Pancreas (tissue), 10 donors: ENCODE results near the gene SCNM1. TPM values are rescaled to one million over a fixed set of nuclear protein-coding genes. Genes with fewer than 3 reads are reported as not detected.

ENCODE experiments used
- ATAC-seq, 4 donors: fragments of 200-7000 bp; cut with Tn5 transposase; one replicate each; pipeline versions ENCODE4 v1.8.0 to v1.9.1; 2020; ENCODE audit warnings: mild to moderate bottlenecking in 4 of 4, moderate library complexity in 4 of 4
- DNase-seq, 6 donors: peaks; one replicate each; pipeline ENCODE4 v3.0.0-alpha.2; 2020
- FAIRE-seq: peaks from 2 replicates; lab custom pipeline; 2012; peaks lifted over from hg19 to GRCh38; lab: Jason Lieb, UNC
- H3K27ac ChIP-seq, 4 donors: fragments of 200-600 bp; sonication (generic); 1 replicate in 3 of 4; 2 replicates in 1 of 4; pipeline versions ENCODE4 v1.5.0 to v1.8.0; 2020
- H3K27me3 ChIP-seq, 4 donors: fragments of 200-600 bp; one replicate each; pipeline ENCODE4 v1.8.0; 2021
- H3K36me3 ChIP-seq, 3 donors: fragments of 200-600 bp; sonication (generic) in 1 of 3; one replicate each; pipeline versions ENCODE4 v1.5.0 to v1.8.0; 2020 to 2021
- H3K4me1 ChIP-seq, 3 donors: fragments of 200-600 bp; one replicate each; pipeline ENCODE4 v1.8.0; 2021
- H3K4me3 ChIP-seq, 4 donors: fragments of 200-600 bp; sonication (generic) in 2 of 4; one replicate each; pipeline versions ENCODE4 v1.5.0 to v1.8.0; 2020 to 2021
- H3K9me3 ChIP-seq, 4 donors: fragments of 200-600 bp; one replicate each; pipeline ENCODE4 v1.8.0; 2021
- CTCF ChIP-seq, 4 donors: fragments of 200-600 bp; sonication (generic) in 3 of 4; IDR thresholded peaks; one replicate each; pipeline versions ENCODE4 v1.5.0 to v1.8.0; 2021; ENCODE audit warnings: antibody characterized with exemption in 4 of 4
- WGBS, 2 donors: extraction: QIAGEN DNeasy Blood & Tissue Kit; methylation state at CpG; one replicate each; pipeline ENCODE4 v1.1.7; 2013; 5-methylcytosine and 5-hydroxymethylcytosine counted together
- intact Hi-C, 3 donors: fragments of 100-400 bp; cut with DNase I; formaldehyde crosslinking; loops; one replicate each; pipeline versions ENCODE4 v1.11.1 to v1.14.2; 2022
- polyA plus RNA-seq, 2 donors: library from polyadenylated mRNA; stranded (reverse); fragments of 200-250 nt; gene quantifications; one replicate each; pipeline ENCODE4 v1.2.3, GENCODE V29; 2013
- total RNA-seq, 6 donors: library from RNA; stranded (reverse); fragmentation: NEBNext Ultra II Directional in 4 of 6; extraction: Animal tissue kit (Norgen Biotek cat#: 25700) in 4 of 6; gene quantifications; one replicate each; pipeline versions ENCODE4 v1.2.1 to v1.2.4, GENCODE V29; 2021 to 2023
- donor health status: healthy with polysubstance abuse.
- donor health status: DM: no; HTN: no; CAD: no; lungs with moderate emphysema.
- donor health status: DM: no; HTN: no; CAD: no.
- donor health status: control.
- donor health status: control.
- donor health status: Bipolar disorder and iron deficiency.
- donor health status: DM: yes; HTN: yes; CAD: no.
- donor health status: DM: no; HTN: no; CAD: no.
- donor health status: DM: no; HTN: no; CAD: no.
- donor health status: DM: yes; HTN: yes; CAD: no.

SCNM1 gene
- total and polyA plus RNA-seq, 8 donors: 7.7 to 33.7 (median 11.2) TPM

- 94 to 96% methylated on average over 7 of the region's 7 CpGs for WGBS, 2 donors
- Histone ChIP-seq H3K27ac (no peak overlapping the region), H3K27me3 (peaks cover 0 to 8% (median 0%) of the 10 kb centered on the region in 4 donors)
Measured at GRCh38 chr1:151134991-151135390, 31.0 kb upstream of the SCNM1 start.

GRCh38 chr1:151135433-151136385 is 30.2 kb upstream of the SCNM1 start:
- Histone ChIP-seq H3K27ac (no peak overlapping the region), H3K4me3 (no peak overlapping the region), H3K4me1 (no peaks in the 10 kb centered on the region), H3K27me3 (peaks cover 0 to 8% (median 0%) of the 10 kb centered on the region in 4 donors), H3K9me3 (no peaks in the 10 kb centered on the region), H3K36me3 (no peaks in the 10 kb centered on the region)
- intact Hi-C loops: no loop called here
- WGBS, 2 donors: 87 to 90% methylated on average over 12 of the region's 12 CpGs
- no peak for TF ChIP-seq CTCF (IDR thresholded peaks at IDR 0.05)
- no peak for DNase-seq
- no peak for ATAC-seq
- no peak for FAIRE-seq

More at GRCh38 chr1:151134991-151135390, 31.0 kb upstream of the SCNM1 start:
- no peaks in the 10 kb centered on the region for H3K9me3 ChIP-seq
- intact Hi-C loops: no loop called here
- H3K36me3 ChIP-seq: no peaks in the 10 kb centered on the region
- ATAC-seq: no peak
- H3K4me1 ChIP-seq: no peaks in the 10 kb centered on the region
- DNase-seq: no peak
- no peak for FAIRE-seq
- no peak for TF ChIP-seq CTCF (IDR thresholded peaks at IDR 0.05)
- H3K4me3 ChIP-seq: no peak overlapping the region

GRCh38 chr1:151137789-151138188 is 28.2 kb upstream of the SCNM1 start:
- 94 to 97% methylated on average over 7 of the region's 7 CpGs for WGBS, 2 donors
- intact Hi-C loops: no loop called here
- no peak for FAIRE-seq

GRCh38 chr1:151142411-151143056 is 23.4 kb upstream of the SCNM1 start:
- Histone ChIP-seq H3K4me3 (no peak overlapping the region), H3K27ac (no peak overlapping the region), H3K36me3 (no peaks in the 10 kb centered on the region), H3K4me1 (peaks cover 0 to 6% (median 0%) of the 10 kb centered on the region in 3 donors), H3K27me3 (no peaks in the 10 kb centered on the region), H3K9me3 (no peaks in the 10 kb centered on the region)
- WGBS, 2 donors: 74 to 78% methylated on average over 5 of the region's 5 CpGs
- intact Hi-C loops: loop anchor here in 1 of 3 donors (5.0 kb wide), 1 partner anchor 50 kb away; no protein-coding TSS in a partner anchor
- no peak for TF ChIP-seq CTCF (IDR thresholded peaks at IDR 0.05)
- DNase-seq (no peak), FAIRE-seq (no peak), ATAC-seq (no peak)

More at GRCh38 chr1:151137789-151138188, 28.2 kb upstream of the SCNM1 start:
- no peaks in the 10 kb centered on the region for H3K9me3 ChIP-seq
- H3K27me3 ChIP-seq: no peaks in the 10 kb centered on the region
- no peak for TF ChIP-seq CTCF (IDR thresholded peaks at IDR 0.05)
- ATAC-seq (no peak), DNase-seq (peak in 1 of 6 donors; percentile 65)
- no peaks in the 10 kb centered on the region for H3K4me1 ChIP-seq
- H3K4me3 ChIP-seq: no peak overlapping the region
- H3K36me3 ChIP-seq: no peaks in the 10 kb centered on the region
- no peak overlapping the region for H3K27ac ChIP-seq
